ENCODE measurements around the gene XXYLT1. TPM values are rescaled to one million over a fixed set of nuclear protein-coding genes. Genes with fewer than 3 reads are reported as not detected.
A peak's percentile ranks its signal among the peaks of the same experiment; 100 is the strongest.

Gene XXYLT1
- total RNA-seq, 1 donor from 2014 or later, result 42.9 TPM

DNA sequence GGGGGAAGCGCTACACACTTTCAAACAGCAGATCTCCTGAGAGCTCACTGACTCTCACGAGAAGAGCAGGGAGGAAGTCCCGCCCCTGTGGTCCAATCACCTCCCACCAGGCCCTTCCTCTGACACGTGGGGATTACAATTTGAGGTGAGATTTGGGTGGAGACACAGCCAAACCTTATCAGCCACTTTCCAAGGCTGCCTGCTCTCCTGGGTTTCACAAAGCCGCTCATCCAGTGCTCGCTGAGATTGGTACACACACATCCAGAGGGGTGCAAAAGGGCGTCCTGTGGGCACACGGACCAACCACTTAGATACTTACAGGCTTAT, 23.1 kb downstream of the XXYLT1 start:
- H3K4me1 Mint-ChIP-seq, result peaks cover 29% of the 10 kb centered on the region
- H3K4me3 Mint-ChIP-seq, result no peak overlapping the region
- no peaks in the 10 kb centered on the region for H3K27me3 Mint-ChIP-seq (ENCODE audit: low read depth)
- peak in 1 of 2 experiments; percentile 17 for DNase-seq (ENCODE audit: low spot score in 2 of 2, unreplicated experiment in 2 of 2)
- no peak overlapping the region for H3K27ac Mint-ChIP-seq
- no peaks in the 10 kb centered on the region for H3K9me3 Mint-ChIP-seq
- peaks cover 22% of the 10 kb centered on the region for H3K36me3 Mint-ChIP-seq
- no peak for TF ChIP-seq CTCF (IDR thresholded peaks at IDR 0.05; ENCODE audit: unreplicated experiment)

- DNase-seq (ENCODE audit: low spot score in 2 of 2, unreplicated experiment in 2 of 2), result peak in 1 of 2 experiments; percentile 28
- Mint-ChIP-seq H3K36me3 (peaks cover 22% of the 10 kb centered on the region), H3K27me3 (ENCODE audit: low read depth) (no peaks in the 10 kb centered on the region), H3K4me3 (no peak overlapping the region), H3K9me3 (no peaks in the 10 kb centered on the region), H3K4me1 (peaks cover 23% of the 10 kb centered on the region), H3K27ac (peak overlapping the region; percentile 26)
- no peak for TF ChIP-seq CTCF (IDR thresholded peaks at IDR 0.05; ENCODE audit: unreplicated experiment)
These were observed 23.7 kb downstream of the XXYLT1 start for GRCh38 chr3:195247086-195247862.

DNA sequence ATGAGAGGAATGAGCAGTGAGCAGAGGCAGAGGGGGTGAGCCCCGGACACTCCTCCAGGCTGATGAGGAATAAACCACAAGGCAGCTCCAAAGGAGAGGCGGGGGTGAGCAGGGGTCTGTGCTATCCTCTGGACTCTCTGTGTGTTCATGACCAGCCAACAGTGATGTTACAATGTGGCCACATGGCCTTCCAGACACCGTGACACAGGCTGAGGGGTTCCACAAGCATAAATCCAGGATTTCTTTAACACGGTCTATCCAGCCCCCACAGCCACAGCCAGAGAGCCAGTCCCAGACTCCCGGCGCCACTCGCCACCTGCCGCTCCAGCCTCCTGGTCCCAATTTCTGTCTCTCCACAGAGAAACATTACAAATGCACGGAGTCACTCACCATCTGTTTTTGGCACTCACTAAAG, 24.4 kb downstream of the XXYLT1 start:
- Mint-ChIP-seq H3K9me3 (no peaks in the 10 kb centered on the region), H3K4me3 (no peak overlapping the region), H3K36me3 (peaks cover 22% of the 10 kb centered on the region), H3K27ac (no peak overlapping the region), H3K27me3 (ENCODE audit: low read depth) (no peaks in the 10 kb centered on the region), H3K4me1 (peaks cover 23% of the 10 kb centered on the region)
- TF ChIP-seq CTCF (IDR thresholded peaks at IDR 0.05; ENCODE audit: unreplicated experiment), result no peak
- peak in 1 of 2 experiments; percentile 29 for DNase-seq (ENCODE audit: low spot score in 2 of 2, unreplicated experiment in 2 of 2)

DNA sequence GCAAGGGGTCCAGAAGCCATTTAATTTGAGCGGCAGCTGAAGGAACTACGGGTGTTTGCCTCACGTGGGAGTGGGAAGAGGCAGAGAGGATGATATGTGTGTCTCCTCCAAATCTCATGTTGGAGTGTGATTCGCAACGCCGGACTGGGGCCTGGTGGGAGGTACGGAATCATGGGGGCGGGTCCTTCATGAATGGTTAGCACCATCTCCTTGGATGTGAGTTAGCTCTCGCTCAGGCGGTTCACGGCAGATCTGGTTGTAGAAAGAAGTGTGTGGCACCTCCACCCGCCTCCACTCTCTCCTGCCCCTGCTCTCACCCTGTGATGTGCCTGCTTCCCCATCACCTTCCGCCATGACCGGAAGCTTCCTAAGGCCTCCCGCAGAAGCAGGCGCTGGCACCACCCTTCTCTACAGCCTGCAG, 25.4 kb downstream of the XXYLT1 start:
- Mint-ChIP-seq H3K9me3 (no peaks in the 10 kb centered on the region), H3K4me1 (peaks cover 20% of the 10 kb centered on the region), H3K27ac (no peak overlapping the region), H3K4me3 (no peak overlapping the region), H3K36me3 (peaks cover 22% of the 10 kb centered on the region), H3K27me3 (ENCODE audit: low read depth) (no peaks in the 10 kb centered on the region)
- no peak for TF ChIP-seq CTCF (IDR thresholded peaks at IDR 0.05; ENCODE audit: unreplicated experiment)
- DNase-seq (ENCODE audit: low spot score in 2 of 2, unreplicated experiment in 2 of 2), result peak in 1 of 2 experiments; percentile 19

DNA sequence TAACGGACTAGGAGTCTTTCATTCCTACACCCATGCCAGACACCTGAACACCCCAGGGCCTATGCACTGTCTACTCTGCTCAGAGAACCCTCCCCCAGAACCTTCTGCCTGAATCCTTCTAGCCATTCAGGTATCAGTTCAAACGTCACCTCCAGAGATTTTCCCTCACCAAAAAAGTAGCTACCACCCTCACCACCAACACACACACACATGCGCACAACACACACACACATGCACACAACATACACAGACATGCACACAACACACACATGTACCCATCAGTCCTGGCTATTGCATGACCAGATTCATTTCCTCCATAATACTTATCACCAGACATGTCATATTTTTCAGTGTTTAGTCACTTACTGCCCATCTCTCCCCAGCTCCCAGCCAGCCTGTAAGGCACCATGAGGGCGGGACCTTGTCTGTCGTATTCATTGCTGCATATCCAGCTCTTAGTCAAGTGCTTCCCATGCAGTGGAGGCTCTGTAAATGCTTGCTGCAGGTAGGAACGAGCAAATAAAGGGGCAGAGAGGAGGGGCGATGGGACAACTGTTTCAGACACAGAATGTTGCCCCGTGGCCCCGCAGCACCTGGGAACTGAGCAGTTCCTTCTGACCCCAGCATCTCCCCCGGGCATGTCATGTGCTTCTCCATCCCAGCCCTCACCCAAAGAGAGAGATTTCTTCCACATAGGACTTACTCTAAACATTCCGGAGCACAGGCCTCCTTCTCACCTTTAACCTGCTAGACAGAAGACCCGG, 29.2 kb downstream of the XXYLT1 start:
- H3K4me1 Mint-ChIP-seq, result peaks cover 30% of the 10 kb centered on the region
- H3K9me3 Mint-ChIP-seq, result peaks cover 9% of the 10 kb centered on the region
- peak in 1 of 2 experiments; percentile 34 for DNase-seq (ENCODE audit: low spot score in 2 of 2, unreplicated experiment in 2 of 2)
- H3K27me3 Mint-ChIP-seq (ENCODE audit: low read depth), result no peaks in the 10 kb centered on the region
- H3K4me3 Mint-ChIP-seq, result no peak overlapping the region
- no peak overlapping the region for H3K27ac Mint-ChIP-seq
- H3K36me3 Mint-ChIP-seq, result peaks cover 22% of the 10 kb centered on the region
- no peak for TF ChIP-seq CTCF (IDR thresholded peaks at IDR 0.05; ENCODE audit: unreplicated experiment)
